ENCODE data around the gene ELMO3.

Gene ELMO3

GRCh38 chr16:67199011-67199807, at the start of gene ELMO3:
TSS of gene ELMO3 (plus strand) at chr16:67199131. CDS start at chr16:67199327, 196 bp downstream.
- no peak for DNase-seq

- DNase-seq, result no peak
These were observed 49.5 kb upstream of the ELMO3 start for GRCh38 chr16:67149276-67150046.

DNA sequence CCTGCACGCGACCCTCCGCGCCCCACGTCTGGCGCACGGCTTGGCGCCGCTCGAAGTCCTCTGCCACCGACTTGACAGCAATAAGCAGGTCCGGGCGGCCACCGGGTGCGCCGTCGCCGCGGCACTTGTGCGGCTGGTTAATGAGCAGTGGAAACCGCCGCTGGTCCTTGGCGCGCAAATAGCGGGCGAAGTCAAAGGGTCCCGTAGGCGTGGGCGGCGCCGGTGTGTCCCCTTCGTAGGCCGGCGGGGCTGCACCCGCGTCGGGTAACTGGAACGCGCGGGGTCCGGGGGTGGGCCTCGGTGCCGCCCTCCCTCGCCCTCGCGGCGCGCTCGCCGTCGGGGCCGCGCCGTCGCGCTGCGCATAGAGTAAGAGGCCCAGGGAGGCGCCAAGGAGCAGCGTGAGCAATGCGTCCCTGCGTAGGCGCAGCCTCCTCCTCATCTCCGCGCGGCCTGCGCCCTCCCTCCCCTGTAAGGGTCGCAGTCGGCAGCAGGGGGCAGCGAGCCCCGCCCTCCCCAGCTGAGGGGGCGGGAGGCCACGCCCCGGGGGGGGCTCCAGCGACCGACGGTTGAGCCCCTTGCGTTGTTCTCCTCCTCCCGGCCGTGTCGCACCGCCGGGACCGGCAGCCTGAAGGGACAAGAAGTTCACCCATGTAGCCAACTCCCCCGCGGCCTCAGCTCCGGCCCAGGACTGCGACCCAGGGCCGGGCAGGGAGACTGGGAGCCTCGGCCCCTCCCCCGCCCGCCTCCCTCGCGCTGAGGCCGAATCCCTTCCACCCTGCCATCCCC, 48.7 kb upstream of the ELMO3 start:
- no peak for DNase-seq

- DNase-seq, result no peak
These were observed 48.0 kb upstream of the ELMO3 start, which contains the start of gene B3GNT9 for GRCh38 chr16:67150833-67151396. TSS of gene B3GNT9 (minus strand) at chr16:67150998. CDS start at chr16:67150485, 513 bp downstream.

DNA sequence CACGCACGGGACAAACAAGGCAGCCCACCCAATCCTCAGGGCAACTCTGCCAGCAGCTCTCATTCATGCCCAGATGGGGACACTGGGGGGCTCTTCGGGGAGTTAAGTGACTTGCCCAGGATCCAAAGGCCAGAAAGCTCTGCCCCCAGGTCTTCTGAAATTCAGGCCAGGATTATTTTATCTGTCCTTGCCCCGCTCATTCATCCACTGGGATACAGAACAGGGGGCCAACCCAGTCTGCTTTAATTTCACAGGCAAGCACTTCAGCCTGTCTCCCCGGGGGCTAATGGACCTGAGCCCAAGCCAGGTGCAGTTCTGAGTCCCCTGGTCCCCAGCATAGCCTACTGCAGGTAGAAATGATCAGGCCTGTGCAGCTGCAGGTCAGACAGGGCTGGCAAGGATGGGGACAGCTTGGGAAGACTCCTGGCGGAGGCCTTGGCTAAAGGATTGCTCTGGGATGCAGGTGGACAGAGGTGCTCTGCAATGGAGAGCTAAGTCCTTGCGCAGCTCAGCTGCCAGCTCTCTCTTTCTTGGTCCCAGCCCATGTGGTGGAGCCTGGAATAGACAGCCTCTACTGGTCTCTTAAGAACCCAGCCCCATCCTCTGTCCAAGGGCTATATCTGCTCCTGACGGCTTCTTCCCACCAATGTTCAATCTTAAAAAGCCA, 47.4 kb upstream of the ELMO3 start:
- no peak for DNase-seq

GRCh38 chr16:67154578-67155294, 44.2 kb upstream of the ELMO3 start:
- DNase-seq, result no peak

DNA sequence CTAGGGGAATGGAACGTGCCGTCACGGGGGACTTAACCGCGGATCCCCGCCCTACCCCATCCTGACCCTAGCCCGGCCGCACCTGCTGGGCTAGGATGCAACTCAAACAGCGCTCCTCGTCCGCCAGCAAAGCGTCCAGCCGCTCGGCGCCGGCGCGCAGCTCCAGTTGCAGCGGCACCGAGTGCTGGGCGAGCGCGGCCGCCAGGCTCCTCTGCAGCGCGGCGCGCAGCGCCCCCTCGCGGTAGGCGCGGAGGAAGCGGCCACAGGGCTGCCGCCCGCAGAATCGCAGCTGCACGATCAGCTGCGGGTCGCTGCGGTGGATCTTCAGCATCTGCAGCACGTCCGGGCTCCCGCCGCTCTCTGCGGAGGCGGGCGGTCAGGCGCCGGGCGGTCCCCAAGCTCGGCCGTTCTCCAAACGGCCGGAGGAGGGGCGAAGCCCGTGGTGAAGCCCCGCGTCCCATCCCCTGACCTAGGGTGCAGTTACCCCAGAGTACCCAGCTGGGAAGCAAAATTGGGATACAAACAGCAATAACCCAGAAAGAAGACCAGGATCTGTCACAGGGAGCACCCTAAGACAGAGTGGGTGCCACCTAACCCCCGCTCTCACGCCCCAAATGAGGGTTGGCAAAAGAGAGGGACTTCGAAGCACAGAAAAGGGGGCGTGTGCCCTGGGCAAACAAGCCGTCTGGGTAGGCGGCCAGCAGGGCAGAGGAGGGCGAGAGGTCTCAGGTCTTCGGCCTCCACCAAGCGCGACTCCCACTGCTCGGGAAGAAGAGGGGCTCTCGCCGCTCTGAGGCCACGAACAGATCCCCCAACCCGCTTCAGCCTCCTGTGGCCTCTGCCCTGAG, 43.4 kb upstream of the ELMO3 start:
- DNase-seq, result peak in 1 of 2 donors; percentile 78

DNA sequence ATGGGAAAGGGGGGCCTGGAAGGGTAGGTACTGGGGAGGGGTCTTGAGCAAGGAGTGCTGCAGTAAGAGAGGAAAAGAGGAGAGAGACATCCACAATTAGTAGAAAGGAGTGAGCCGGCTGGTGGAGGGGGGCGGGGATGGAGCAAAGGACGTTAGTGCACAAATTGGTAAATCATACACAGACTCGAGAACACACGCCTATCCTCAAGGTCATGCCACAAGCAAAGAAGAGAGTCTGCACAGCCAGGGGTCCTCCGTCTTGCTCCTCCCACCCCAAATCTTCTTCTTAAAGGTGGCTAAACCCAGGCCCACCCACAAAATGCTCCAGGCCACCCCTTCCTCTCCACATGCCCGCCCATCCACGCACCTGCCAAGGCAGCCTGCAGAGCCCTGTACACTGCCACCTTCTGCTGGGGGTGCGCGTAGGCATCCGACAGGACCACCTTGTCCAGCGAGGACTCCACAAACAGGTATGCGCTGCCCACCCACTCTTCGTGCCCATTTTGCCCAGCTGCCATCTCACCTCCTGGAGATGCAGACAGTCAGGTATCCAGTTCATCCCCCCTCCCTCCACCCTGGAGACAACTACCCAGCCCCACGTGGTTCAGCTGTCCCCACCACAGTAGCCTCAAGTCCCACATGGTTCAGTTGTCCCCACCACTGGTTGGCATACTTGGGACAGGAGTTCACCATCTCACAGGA, 42.6 kb upstream of the ELMO3 start:
- no peak for DNase-seq

- no peak for DNase-seq
These were observed 41.7 kb upstream of the ELMO3 start for GRCh38 chr16:67157106-67157748.

DNA sequence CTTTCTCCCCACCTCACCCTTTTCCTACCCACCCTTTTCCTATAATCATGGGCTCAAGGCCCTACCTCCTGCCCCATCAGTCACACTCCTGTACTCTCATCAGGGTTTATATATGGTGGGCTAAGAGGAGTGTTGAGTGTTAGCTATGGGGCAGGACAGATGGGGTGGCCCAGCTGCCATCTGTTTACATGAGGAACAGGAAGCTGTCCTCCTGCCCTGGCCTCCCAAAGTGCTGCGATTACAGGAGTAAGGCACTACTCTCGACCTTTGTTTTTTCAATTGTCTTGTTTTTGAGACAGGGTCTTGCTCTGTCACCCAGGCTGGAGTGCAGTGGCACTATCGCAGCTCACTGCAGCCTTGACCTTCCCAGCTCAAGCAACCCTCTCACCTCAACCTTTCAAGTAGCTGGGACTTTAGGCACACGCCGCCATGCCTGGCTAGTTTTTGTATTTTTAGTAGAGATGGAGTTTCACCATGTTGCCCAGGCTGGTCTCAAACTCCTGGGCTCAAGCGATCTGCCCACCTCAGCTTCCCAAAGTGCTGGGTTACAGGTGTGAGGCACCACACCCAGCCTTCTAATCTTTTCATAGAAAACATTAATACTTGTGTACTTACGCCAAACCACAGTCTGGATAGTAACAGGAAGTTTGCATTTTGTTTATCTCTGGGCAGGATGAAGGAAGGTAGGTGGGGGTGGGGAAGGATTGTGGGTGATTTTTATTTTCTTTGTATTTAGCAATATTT, 40.9 kb upstream of the ELMO3 start:
- DNase-seq, result no peak

GRCh38 chr16:67158637-67159600, 40.0 kb upstream of the ELMO3 start:
- peak; percentile 86 to 87 for DNase-seq

DNA sequence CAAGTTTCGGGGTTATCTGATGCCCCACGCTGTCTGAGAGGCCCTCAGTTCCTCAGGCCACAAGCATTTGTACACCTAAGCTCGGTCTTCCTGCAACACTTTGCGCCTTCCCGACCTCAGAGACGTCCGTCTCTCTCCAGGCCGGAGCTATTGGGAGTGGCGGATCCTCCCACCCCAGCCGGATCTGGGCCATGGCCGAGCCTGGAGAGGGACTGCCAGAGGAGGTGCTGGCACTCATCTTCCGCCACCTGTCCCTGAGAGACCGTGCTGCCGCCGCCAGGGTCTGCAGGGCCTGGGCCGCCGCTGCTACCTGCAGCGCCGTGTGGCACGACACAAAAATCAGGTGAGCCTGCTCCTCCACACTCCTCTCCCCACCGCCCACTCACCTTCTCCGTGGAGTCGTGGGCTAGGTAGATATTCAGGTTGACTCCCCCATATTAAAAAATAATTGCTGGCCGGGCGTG, 37.3 kb upstream of the ELMO3 start:
- DNase-seq, result no peak

DNA sequence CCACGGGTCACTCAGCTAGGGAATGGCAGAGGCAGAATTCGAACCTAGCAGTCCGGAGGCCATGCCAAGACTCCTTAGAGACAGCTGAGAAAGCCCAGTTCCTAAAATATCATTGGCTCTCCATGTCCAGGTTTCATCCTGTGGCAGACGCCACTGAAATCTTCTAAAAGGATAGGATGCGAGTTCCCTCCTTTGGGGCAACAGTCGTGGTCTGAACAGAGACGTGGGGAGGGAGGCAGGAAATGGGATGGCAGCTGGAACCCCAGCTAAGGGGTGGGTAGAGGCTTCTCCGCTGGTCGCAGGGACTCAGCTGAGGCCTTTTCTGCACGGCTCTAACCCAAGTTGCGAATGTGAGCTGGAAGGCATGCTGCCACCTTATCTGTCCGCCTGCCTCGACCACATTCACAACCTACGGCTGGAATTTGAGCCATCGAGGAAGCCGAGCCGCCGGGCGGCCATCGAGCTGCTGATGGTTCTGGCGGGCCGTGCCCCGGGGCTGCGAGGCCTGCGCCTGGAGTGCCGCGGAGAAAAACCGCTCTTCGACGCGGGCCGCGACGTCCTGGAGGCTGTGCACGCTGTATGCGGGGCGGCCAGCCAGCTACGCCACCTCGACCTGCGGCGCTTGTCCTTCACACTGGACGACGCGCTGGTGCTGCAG, 36.3 kb upstream of the ELMO3 start:
- DNase-seq, result peak in 1 of 2 donors; percentile 51

DNA sequence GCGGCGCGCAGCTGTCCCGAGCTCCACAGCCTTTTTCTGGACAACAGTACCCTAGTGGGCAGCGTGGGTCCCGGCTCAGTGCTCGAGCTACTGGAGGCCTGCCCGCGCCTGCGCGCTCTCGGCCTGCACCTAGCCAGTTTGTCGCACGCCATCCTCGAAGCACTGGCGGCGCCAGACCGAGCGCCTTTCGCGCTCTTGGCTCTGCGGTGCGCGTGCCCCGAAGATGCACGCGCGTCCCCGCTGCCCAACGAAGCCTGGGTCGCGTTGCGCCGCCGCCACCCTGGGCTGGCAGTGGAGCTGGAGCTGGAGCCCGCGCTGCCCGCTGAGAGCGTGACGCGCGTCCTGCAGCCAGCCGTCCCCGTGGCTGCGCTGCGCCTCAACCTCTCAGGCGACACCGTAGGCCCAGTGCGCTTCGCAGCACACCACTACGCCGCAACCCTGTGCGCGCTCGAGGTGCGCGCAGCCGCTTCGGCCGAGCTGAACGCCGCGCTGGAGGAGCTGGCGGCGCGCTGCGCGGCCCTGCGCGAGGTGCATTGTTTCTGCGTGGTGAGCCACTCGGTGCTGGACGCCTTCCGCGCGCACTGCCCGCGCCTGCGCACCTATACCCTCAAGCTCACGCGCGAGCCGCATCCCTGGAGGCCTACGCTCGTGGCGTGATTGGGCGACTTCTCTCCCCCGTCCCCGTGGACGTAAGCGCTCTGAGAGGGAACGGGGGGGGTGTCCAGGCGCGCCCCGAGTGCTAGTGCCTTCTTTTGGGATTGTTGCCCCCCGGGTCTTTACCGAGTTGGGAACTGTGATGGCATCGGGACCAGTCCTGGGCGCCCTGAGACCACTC, 35.5 kb upstream of the ELMO3 start:
- no peak for DNase-seq

- DNase-seq, result no peak
These were observed 34.9 kb upstream of the ELMO3 start for GRCh38 chr16:67163999-67164558.
